Peyer's patch (tissue), 4 donors: Measurements from ENCODE around the gene IGFBP2. TPM values are rescaled to one million over a fixed set of nuclear protein-coding genes. Genes with fewer than 3 reads are reported as not detected.

ENCODE experiments used
- DNase-seq, 3 donors: peaks; one replicate each; pipeline ENCODE4 v3.0.0-alpha.2; 2017 to 2019
- H3K27ac ChIP-seq, 4 donors: fragments of 200-600 bp; sonication (generic); one replicate each; pipeline ENCODE4 v1.5.1; 2016 to 2019
- H3K27me3 ChIP-seq, 2 donors: fragments of 200-600 bp; sonication (generic); one replicate each; pipeline ENCODE4 v1.5.1; 2019
- H3K36me3 ChIP-seq, 3 donors: fragments of 200-600 bp; sonication (generic); one replicate each; pipeline ENCODE4 v1.5.1; 2016 to 2019
- H3K4me1 ChIP-seq, 4 donors: fragments of 200-600 bp; sonication (generic); one replicate each; pipeline ENCODE4 v1.5.1; 2016 to 2019
- H3K4me3 ChIP-seq, 4 donors: fragments of 200-600 bp; sonication (generic); 1 replicate in 3 of 4; 2 replicates in 1 of 4; pipeline ENCODE4 v1.5.1; 2016 to 2019; ENCODE audit warnings: mild to moderate bottlenecking in 1 of 4
- H3K9me3 ChIP-seq, 4 donors: fragments of 200-600 bp; sonication (generic); one replicate each; pipeline ENCODE4 v1.5.1; 2016 to 2019; ENCODE audit warnings: mild to moderate bottlenecking in 1 of 4
- POLR2A ChIP-seq, 2 donors: fragments of 450-650 bp; IDR thresholded peaks; one replicate each; pipeline ENCODE4 v1.5.1; 2017; ENCODE audit warnings: antibody characterized with exemption in 2 of 2, mild to moderate bottlenecking in 2 of 2, moderate library complexity in 2 of 2
- total RNA-seq, 4 donors: library from RNA; depleted of rRNA; stranded (reverse); fragments of >200 nt; gene quantifications; one replicate each; pipeline ENCODE4 v1.1.0, GENCODE V29; 2016
- TF ChIP-seq, protein P1 (sequence below), 6 experiments: fragments of 450-650 bp in 4 of 6; fragments of 200-600 bp in 2 of 6; sonication (generic) in 1 of 6; IDR thresholded peaks; one replicate each; pipeline ENCODE4 v1.5.1; 2017 to 2019; ENCODE audit warnings: antibody characterized with exemption in 6 of 6, mild to moderate bottlenecking in 3 of 6, moderate library complexity in 1 of 6

Gene IGFBP2
- total RNA-seq, 4 donors from 2014 or later = 24.8 to 51.9 (median 44.6) TPM

GRCh38 chr2:216672466-216672865, 39.2 kb downstream of the IGFBP2 start:
- no peak overlapping the region for H3K4me3 ChIP-seq
- H3K27me3 ChIP-seq = no peaks in the 10 kb centered on the region
- no peak for DNase-seq
- TF ChIP-seq POLR2A (IDR thresholded peaks at IDR 0.05) = no peak
- TF ChIP-seq, protein P1, sequence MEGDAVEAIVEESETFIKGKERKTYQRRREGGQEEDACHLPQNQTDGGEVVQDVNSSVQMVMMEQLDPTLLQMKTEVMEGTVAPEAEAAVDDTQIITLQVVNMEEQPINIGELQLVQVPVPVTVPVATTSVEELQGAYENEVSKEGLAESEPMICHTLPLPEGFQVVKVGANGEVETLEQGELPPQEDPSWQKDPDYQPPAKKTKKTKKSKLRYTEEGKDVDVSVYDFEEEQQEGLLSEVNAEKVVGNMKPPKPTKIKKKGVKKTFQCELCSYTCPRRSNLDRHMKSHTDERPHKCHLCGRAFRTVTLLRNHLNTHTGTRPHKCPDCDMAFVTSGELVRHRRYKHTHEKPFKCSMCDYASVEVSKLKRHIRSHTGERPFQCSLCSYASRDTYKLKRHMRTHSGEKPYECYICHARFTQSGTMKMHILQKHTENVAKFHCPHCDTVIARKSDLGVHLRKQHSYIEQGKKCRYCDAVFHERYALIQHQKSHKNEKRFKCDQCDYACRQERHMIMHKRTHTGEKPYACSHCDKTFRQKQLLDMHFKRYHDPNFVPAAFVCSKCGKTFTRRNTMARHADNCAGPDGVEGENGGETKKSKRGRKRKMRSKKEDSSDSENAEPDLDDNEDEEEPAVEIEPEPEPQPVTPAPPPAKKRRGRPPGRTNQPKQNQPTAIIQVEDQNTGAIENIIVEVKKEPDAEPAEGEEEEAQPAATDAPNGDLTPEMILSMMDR (IDR thresholded peaks at IDR 0.05) = no peak
- H3K4me1 ChIP-seq = no peaks in the 10 kb centered on the region
- no peaks in the 10 kb centered on the region for H3K9me3 ChIP-seq
- no peak overlapping the region for H3K27ac ChIP-seq
- H3K36me3 ChIP-seq = peaks cover 0 to 17% (median 0%) of the 10 kb centered on the region in 3 donors

DNA sequence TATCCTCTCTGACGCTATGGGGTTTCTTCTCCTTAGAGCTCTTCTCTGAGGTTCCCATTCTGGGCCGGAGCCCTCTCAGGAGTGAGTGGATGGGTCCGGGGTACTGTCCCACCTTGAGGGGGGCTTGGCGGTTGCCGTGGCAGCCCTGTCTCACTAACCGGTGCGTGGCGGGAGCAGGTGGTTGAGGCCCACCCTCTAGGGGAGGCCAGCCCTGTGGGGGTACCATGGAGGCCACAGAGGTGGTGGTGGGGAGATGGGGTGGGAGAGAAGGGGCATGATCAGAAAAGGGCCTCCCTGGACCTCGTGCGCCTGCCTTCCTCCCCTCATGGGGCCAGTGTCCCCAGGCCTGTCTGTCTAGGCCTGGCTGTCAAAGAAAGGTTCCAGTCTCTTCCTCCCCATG, 39.8 kb downstream of the IGFBP2 start:
- DNase-seq = no peak
- H3K36me3 ChIP-seq = peaks cover 0 to 23% (median 0%) of the 10 kb centered on the region in 3 donors
- TF ChIP-seq POLR2A (IDR thresholded peaks at IDR 0.05) = no peak
- TF ChIP-seq, protein P1 (IDR thresholded peaks at IDR 0.05) = no peak
- no peaks in the 10 kb centered on the region for H3K9me3 ChIP-seq
- H3K27ac ChIP-seq = no peak overlapping the region
- H3K27me3 ChIP-seq = no peaks in the 10 kb centered on the region
- no peak overlapping the region for H3K4me3 ChIP-seq
- H3K4me1 ChIP-seq = no peaks in the 10 kb centered on the region

- Histone ChIP-seq H3K36me3 (peaks cover 0 to 29% (median 0%) of the 10 kb centered on the region in 3 donors), H3K9me3 (no peaks in the 10 kb centered on the region), H3K4me3 (no peak overlapping the region), H3K27ac (no peak overlapping the region), H3K27me3 (no peaks in the 10 kb centered on the region), H3K4me1 (no peaks in the 10 kb centered on the region)
- TF ChIP-seq, protein P1 (IDR thresholded peaks at IDR 0.05) = no peak
- no peak for TF ChIP-seq POLR2A (IDR thresholded peaks at IDR 0.05)
- no peak for DNase-seq
These were observed 40.4 kb downstream of the IGFBP2 start for GRCh38 chr2:216673609-216674008.

- Histone ChIP-seq H3K4me1 (peaks cover 0 to 4% (median 0%) of the 10 kb centered on the region in 4 donors), H3K4me3 (no peak overlapping the region), H3K36me3 (peaks cover 0 to 34% (median 0%) of the 10 kb centered on the region in 3 donors), H3K27me3 (no peaks in the 10 kb centered on the region), H3K27ac (no peak overlapping the region), H3K9me3 (no peaks in the 10 kb centered on the region)
- no peak for DNase-seq
- TF ChIP-seq, protein P1 (IDR thresholded peaks at IDR 0.05) = no peak
- TF ChIP-seq POLR2A (IDR thresholded peaks at IDR 0.05) = no peak
These were observed 41.2 kb downstream of the IGFBP2 start for GRCh38 chr2:216674376-216674775.

DNA sequence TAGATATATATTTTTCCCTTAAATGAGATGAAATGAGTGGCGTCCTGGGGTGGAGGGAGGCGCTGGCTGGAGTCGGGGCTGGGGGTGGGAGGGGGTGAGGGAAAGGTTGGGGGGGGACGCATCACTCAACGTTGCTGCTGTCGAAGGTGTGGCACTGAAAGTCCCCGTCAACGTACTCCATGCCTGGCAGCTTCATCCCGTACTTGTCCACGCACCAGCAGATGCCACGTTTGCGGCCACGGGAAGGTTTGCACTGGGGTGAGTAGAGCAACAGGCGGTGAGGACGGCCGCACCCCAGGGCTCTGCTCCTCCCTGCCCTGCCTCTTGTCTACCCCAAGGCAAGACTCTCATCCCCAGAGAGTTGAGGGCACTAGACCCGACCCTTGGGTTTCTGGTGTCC, 43.4 kb downstream of the IGFBP2 start:
- Histone ChIP-seq H3K4me1 (peaks cover 0 to 18% (median 0%) of the 10 kb centered on the region in 4 donors), H3K27me3 (no peaks in the 10 kb centered on the region), H3K27ac (no peak overlapping the region), H3K4me3 (no peak overlapping the region), H3K36me3 (peaks cover 0 to 34% (median 0%) of the 10 kb centered on the region in 3 donors), H3K9me3 (no peaks in the 10 kb centered on the region)
- DNase-seq = no peak
- TF ChIP-seq, protein P1 (IDR thresholded peaks at IDR 0.05) = no peak
- TF ChIP-seq POLR2A (IDR thresholded peaks at IDR 0.05) = no peak
